HepG2 (cell line): ENCODE measurements around the gene FAM209A. TPM values are rescaled to one million over a fixed set of nuclear protein-coding genes. Genes with fewer than 3 reads are reported as not detected.

Source experiments
- ATAC-seq: fragments of 200-7000 bp; cut with Tn5 transposase; 3 replicates; pipeline ENCODE4 v1.9.1; 2020; ENCODE audit warnings: mild to moderate bottlenecking, moderate library complexity
- BruUV-seq: library from RNA; stranded (reverse); fragments of 400-500 nt; replicated peaks from 2 replicates; lab custom pipeline; 2021; lab: Mats Ljungman, UMichigan
- CTCF ChIA-PET: fragments of 300-600 bp; formaldehyde crosslinking; extraction: SDS; loops from one replicate; lab custom pipeline; 2021; ENCODE audit warnings: low total read pairs, inconsistent platforms, low intra/inter-chr PET ratio; lab: Yijun Ruan, JAX
- POLR2A ChIA-PET: fragments of 350-600 bp; sonication (Branson Sonifier 250); formaldehyde crosslinking; loops from one replicate; lab custom pipeline; 2020; ENCODE audit warnings: antibody characterized with exemption, inconsistent platforms; lab: Yijun Ruan, JAX
- DNase-seq: peaks from one replicate; pipeline ENCODE4 v3.0.0-alpha.2; 2015; ENCODE audit warnings: low spot score
- FAIRE-seq: peaks from 3 replicates; lab custom pipeline; 2011; peaks lifted over from hg19 to GRCh38; lab: Jason Lieb, UNC
- H2AFZ ChIP-seq: one replicate; pipeline ENCODE4 v1.6.1; 2011; ENCODE audit warnings: low read length, inconsistent platforms
- H3K27ac ChIP-seq: fragments of 300-600 bp; 3 replicates; pipeline ENCODE4 v1.8.0; 2011; ENCODE audit warnings: mixed run types, mild to moderate bottlenecking, mixed read lengths, low read length, inconsistent platforms; ENCODE audit not compliant: insufficient read depth; ENCODE audit errors: extremely low read length
- H3K27me3 ChIP-seq, 2 experiments: fragments of 200-600 bp in 1 of 2; 2 replicates in 1 of 2; 3 replicates in 1 of 2; pipeline versions ENCODE4 v1.6.0 to v1.8.0; 2011; ENCODE audit warnings: low read length in 2 of 2, mild to moderate bottlenecking in 2 of 2, moderate library complexity in 2 of 2, inconsistent platforms in 1 of 2; ENCODE audit not compliant: insufficient read depth in 2 of 2, control insufficient read depth in 1 of 2
- H3K36me3 ChIP-seq, 2 experiments: fragments of 200-600 bp in 1 of 2; replicated peaks in 1 of 2; 2 replicates in 1 of 2; 3 replicates in 1 of 2; pipeline versions ENCODE4 v1.5.1 to v1.8.0; 2011; ENCODE audit warnings: low read length in 2 of 2, inconsistent platforms in 1 of 2; ENCODE audit not compliant: insufficient read depth in 2 of 2, control insufficient read depth in 1 of 2
- H3K4me1 ChIP-seq: 2 replicates; pipeline ENCODE4 v1.5.1; 2012; ENCODE audit warnings: low read length, inconsistent platforms; ENCODE audit not compliant: insufficient read depth
- H3K4me2 ChIP-seq: 2 replicates; pipeline ENCODE4 v1.6.0; 2011; ENCODE audit warnings: low read depth, low read length, inconsistent platforms
- H3K4me3 ChIP-seq, 3 experiments: fragments of 200-600 bp in 1 of 3; sonication (generic), shearing (Covaris generic) in 1 of 3; replicated peaks in 1 of 3; 2 replicates each; pipeline ENCODE4 v1.5.1; 2011 to 2016; ENCODE audit warnings: low read length in 3 of 3, inconsistent platforms in 2 of 3, low read depth in 2 of 3, mild to moderate bottlenecking in 2 of 3, control low read depth in 1 of 3, mixed read lengths in 1 of 3; ENCODE audit not compliant: insufficient read depth in 1 of 3
- H3K79me2 ChIP-seq: one replicate; pipeline ENCODE4 v1.6.1; 2011; ENCODE audit warnings: low read length, inconsistent platforms; ENCODE audit not compliant: insufficient read depth
- H3K9ac ChIP-seq: 2 replicates; pipeline ENCODE4 v1.6.0; 2011; ENCODE audit warnings: mild to moderate bottlenecking, low read depth, low read length, inconsistent platforms; ENCODE audit not compliant: insufficient read depth
- H3K9me3 ChIP-seq: 2 replicates; pipeline ENCODE4 v1.5.1; 2012; ENCODE audit warnings: mild to moderate bottlenecking, low read length
- H4K20me1 ChIP-seq: 2 replicates; pipeline ENCODE4 v1.6.0; 2011; ENCODE audit warnings: inconsistent platforms, mild to moderate bottlenecking, low read length, moderate library complexity; ENCODE audit not compliant: insufficient read depth
- ATF4 ChIP-seq, 2 experiments: fragments of 450-650 bp in 1 of 2; sonication (generic) in 1 of 2; formaldehyde crosslinking; IDR thresholded peaks; 2 replicates each; pipeline versions ENCODE4 v1.5.0 to v1.8.0; 2020 to 2022; ENCODE audit warnings: mild to moderate bottlenecking in 1 of 2, missing genetic modification reagents in 1 of 2
- CSRNP2 ChIP-seq: sonication (generic); formaldehyde crosslinking; conservative IDR thresholded peaks from 2 replicates; pipeline ENCODE4 v1.8.0; 2022; ENCODE audit warnings: low read depth, missing genetic modification reagents
- KMT2A ChIP-seq: sonication (generic); formaldehyde crosslinking; IDR thresholded peaks from 2 replicates; pipeline ENCODE4 v1.4.0; 2020; ENCODE audit warnings: missing genetic modification reagents
- MAFG ChIP-seq: sonication (generic); formaldehyde crosslinking; IDR thresholded peaks from 2 replicates; pipeline ENCODE4 v1.5.1; 2020; ENCODE audit warnings: mild to moderate bottlenecking, missing genetic modification reagents
- MYPOP ChIP-seq: sonication (generic); formaldehyde crosslinking; IDR thresholded peaks from 2 replicates; pipeline ENCODE4 v1.8.1; 2023; ENCODE audit warnings: mild to moderate bottlenecking, moderate library complexity, missing genetic modification reagents
- NFYB ChIP-seq: sonication (generic); formaldehyde crosslinking; IDR thresholded peaks from 2 replicates; pipeline ENCODE4 v1.4.0; 2020; ENCODE audit warnings: missing genetic modification reagents
- PREB ChIP-seq: sonication (generic); formaldehyde crosslinking; IDR thresholded peaks from 2 replicates; pipeline ENCODE4 v1.4.0; 2020; ENCODE audit warnings: missing genetic modification reagents
- TBP ChIP-seq: sonication (generic); formaldehyde crosslinking; IDR thresholded peaks from 2 replicates; pipeline ENCODE4 v1.5.0; 2020; ENCODE audit warnings: missing genetic modification reagents
- TBX3 ChIP-seq: fragments of 450-650 bp; IDR thresholded peaks from 2 replicates; pipeline ENCODE4 v1.6.1; 2017; ENCODE audit warnings: antibody characterized with exemption, mild to moderate bottlenecking, inconsistent platforms, borderline replicate concordance
- TERF1 ChIP-seq: sonication (generic); formaldehyde crosslinking; IDR thresholded peaks from 2 replicates; pipeline ENCODE4 v1.8.0; 2022; ENCODE audit warnings: mild to moderate bottlenecking, missing genetic modification reagents, moderate library complexity
- ZKSCAN1 ChIP-seq: fragments of 150-350 bp; IDR thresholded peaks from 2 replicates; pipeline ENCODE4 v1.6.1; 2014; ENCODE audit warnings: low read length
- ZNF703 ChIP-seq: sonication (generic); formaldehyde crosslinking; IDR thresholded peaks from 2 replicates; pipeline ENCODE4 v1.5.1; 2020; ENCODE audit warnings: missing genetic modification reagents, mild to moderate bottlenecking, moderate library complexity, borderline replicate concordance
- ZNF83 ChIP-seq: sonication (generic); formaldehyde crosslinking; IDR thresholded peaks from 2 replicates; pipeline ENCODE4 v1.4.0; 2020; ENCODE audit warnings: missing genetic modification reagents, mild to moderate bottlenecking, borderline replicate concordance
- ZSCAN30 ChIP-seq: sonication (generic); formaldehyde crosslinking; IDR thresholded peaks from 2 replicates; pipeline ENCODE4 v1.5.0; 2020; ENCODE audit warnings: mild to moderate bottlenecking, missing genetic modification reagents
- WGBS: methylation state at CpG from one replicate; pipeline ENCODE4 v1.1.6; 2017; ENCODE audit warnings: low lambda C conversion rate; 5-methylcytosine and 5-hydroxymethylcytosine counted together
- in situ Hi-C: cut with HindIII; loops from 2 replicates; pipeline ENCODE4 v1.10.0; 2017; ENCODE audit warnings: low pct_unique_long_range_greater_than_20kb; ENCODE audit not compliant: extremely low pct_ligation_motif_present
- intact Hi-C: fragments of 100-400 bp; cut with micrococcal nuclease; formaldehyde crosslinking; loops from one replicate; pipeline ENCODE4 v1.10.0; 2022; ENCODE audit not compliant: unreplicated experiment
- polyA plus RNA-seq, 8 experiments: library from polyadenylated mRNA; depleted of rRNA in 3 of 8; stranded (reverse) in 7 of 8; unstranded in 1 of 8; fragments of >200 nt; fragmentation: Illumina TruSeq in 4 of 8; extraction: Trizol in 4 of 8; gene quantifications; 2 replicates each; pipeline versions ENCODE4 v1.2.1 to v1.2.3, GENCODE V29; 2011 to 2016; ENCODE audit warnings: low read depth in 4 of 8, missing spikeins in 1 of 8, mixed read lengths in 1 of 8; ENCODE audit not compliant: insufficient read depth in 1 of 8
- total RNA-seq, 5 experiments: library from RNA; depleted of rRNA; stranded (reverse); fragments of >200 nt; fragmentation: Illumina TruSeq; extraction: Trizol; gene quantifications; 2 replicates each; pipeline ENCODE4 v1.2.3, GENCODE V29; 2016; ENCODE audit warnings: low read depth in 1 of 5

The FAM209A gene
- total and polyA plus RNA-seq, 2 of the 13 experiments (the other 11 are each of a cell fraction or from before 2014, with no cell fraction given): 0.15 to 0.36 TPM

- H4K20me1 ChIP-seq: no peaks in the 10 kb centered on the region
- DNase-seq (no peak), FAIRE-seq (no peak), ATAC-seq (no peak)
- H3K27ac ChIP-seq: no peak overlapping the region
- no peak overlapping the region for H3K4me3 ChIP-seq
- H3K4me2 ChIP-seq: no peak overlapping the region
- in situ Hi-C loops: no loop called here
- BruUV-seq: no TSS peak
- ChIA-PET CTCF (interaction anchor here (1.4 kb wide), 1 partner anchor 104 kb away, joined by 10 read pairs; no protein-coding TSS in a partner anchor), POLR2A (no interaction called here)
- TF ChIP-seq ATF4 (CRISPR knock-in tag; IDR thresholded peaks at IDR 0.05) (no peak), ZNF83 (CRISPR knock-in tag) (no peak), CSRNP2 (no peak), TBP (no peak), PREB (CRISPR knock-in tag) (no peak), NFYB (CRISPR knock-in tag) (no peak), MYPOP (CRISPR knock-in tag) (no peak), TBX3 (no peak), ZSCAN30 (CRISPR knock-in tag) (no peak), TERF1 (CRISPR knock-in tag) (no peak), ZKSCAN1 (no peak), KMT2A (no peak), ZNF703 (CRISPR knock-in tag) (no peak), MAFG (CRISPR knock-in tag) (no peak)
- H3K36me3 ChIP-seq: peaks cover 5 to 29% of the 10 kb centered on the region in 2 experiments; a peak in 4 of 5 replicates
- H3K9me3 ChIP-seq: no peaks in the 10 kb centered on the region
- H2AFZ ChIP-seq: no peak overlapping the region
- intact Hi-C loops: loop anchor here (1.0 kb wide), 1 partner anchor 104 kb away; no protein-coding TSS in a partner anchor
- no peaks in the 10 kb centered on the region for H3K27me3 ChIP-seq
- 100% methylated on average over 6 of the region's 8 CpGs for WGBS
- H3K9ac ChIP-seq: no peak overlapping the region
- no peaks in the 10 kb centered on the region for H3K79me2 ChIP-seq
- H3K4me1 ChIP-seq: no peaks in the 10 kb centered on the region
Observed at GRCh38 chr20:56503916-56504315, 20.6 kb upstream of the FAM209A start.
